Choroid plexus epithelial cell (primary cell): ENCODE measurements around the gene WNT1.

Source experiments
- DNase-seq: peaks from one replicate; pipeline ENCODE4 v3.0.0-alpha.2; 2010; ENCODE audit warnings: low read depth
- H3K4me3 ChIP-seq: 2 replicates; pipeline ENCODE4 v1.5.1; 2011; ENCODE audit warnings: low read depth, mild to moderate bottlenecking, control low read depth, low read length, moderate library complexity
- TF ChIP-seq, protein P1 (sequence below): conservative IDR thresholded peaks from 2 replicates; pipeline ENCODE4 v1.5.1; 2011; ENCODE audit warnings: low read depth, mild to moderate bottlenecking, control low read depth, inconsistent platforms, low read length, moderate library complexity

The WNT1 gene

DNA sequence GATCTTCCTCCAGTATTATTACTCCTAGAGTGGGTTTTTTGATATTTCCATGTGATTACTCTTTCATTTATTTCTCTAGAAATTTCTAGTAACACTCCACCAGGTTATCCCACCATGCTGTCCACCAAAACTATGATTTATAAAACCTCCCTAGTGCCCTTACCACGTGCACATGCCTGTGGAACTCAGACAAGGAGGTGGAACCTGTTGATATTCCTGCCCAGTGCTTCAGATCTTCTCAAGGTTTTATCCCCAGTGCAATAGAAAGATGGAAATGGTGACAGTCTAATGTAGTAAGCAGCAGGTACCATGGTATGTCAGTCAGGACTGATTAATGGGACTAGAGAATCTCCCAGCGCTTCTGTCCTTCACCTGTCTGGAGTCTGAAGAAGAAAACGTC, 17.3 kb upstream of the WNT1 start:
- TF ChIP-seq, protein P1, sequence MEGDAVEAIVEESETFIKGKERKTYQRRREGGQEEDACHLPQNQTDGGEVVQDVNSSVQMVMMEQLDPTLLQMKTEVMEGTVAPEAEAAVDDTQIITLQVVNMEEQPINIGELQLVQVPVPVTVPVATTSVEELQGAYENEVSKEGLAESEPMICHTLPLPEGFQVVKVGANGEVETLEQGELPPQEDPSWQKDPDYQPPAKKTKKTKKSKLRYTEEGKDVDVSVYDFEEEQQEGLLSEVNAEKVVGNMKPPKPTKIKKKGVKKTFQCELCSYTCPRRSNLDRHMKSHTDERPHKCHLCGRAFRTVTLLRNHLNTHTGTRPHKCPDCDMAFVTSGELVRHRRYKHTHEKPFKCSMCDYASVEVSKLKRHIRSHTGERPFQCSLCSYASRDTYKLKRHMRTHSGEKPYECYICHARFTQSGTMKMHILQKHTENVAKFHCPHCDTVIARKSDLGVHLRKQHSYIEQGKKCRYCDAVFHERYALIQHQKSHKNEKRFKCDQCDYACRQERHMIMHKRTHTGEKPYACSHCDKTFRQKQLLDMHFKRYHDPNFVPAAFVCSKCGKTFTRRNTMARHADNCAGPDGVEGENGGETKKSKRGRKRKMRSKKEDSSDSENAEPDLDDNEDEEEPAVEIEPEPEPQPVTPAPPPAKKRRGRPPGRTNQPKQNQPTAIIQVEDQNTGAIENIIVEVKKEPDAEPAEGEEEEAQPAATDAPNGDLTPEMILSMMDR, result no peak
- H3K4me3 ChIP-seq, result no peak overlapping the region
- no peak for DNase-seq

DNA sequence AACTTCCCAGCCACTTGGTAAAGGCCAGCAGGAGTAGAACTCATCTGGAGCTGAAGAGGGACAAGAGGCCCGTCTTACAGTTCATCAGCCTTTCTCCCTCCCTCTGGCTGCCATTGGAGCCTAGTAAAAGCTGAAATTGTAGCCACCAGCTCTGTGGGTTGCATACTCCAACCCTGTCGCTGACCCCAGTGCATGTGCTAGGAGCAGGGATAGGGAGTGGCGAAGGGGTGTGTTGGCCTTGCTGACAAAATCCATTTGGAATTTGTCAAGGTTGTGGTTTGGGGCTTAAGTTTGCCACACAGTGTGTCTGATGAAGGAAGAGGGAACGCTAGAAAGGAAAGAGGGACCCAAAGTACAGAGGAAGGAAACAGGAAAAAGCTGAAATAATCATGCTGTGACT, 16.8 kb upstream of the WNT1 start:
- H3K4me3 ChIP-seq, result no peak overlapping the region

DNA sequence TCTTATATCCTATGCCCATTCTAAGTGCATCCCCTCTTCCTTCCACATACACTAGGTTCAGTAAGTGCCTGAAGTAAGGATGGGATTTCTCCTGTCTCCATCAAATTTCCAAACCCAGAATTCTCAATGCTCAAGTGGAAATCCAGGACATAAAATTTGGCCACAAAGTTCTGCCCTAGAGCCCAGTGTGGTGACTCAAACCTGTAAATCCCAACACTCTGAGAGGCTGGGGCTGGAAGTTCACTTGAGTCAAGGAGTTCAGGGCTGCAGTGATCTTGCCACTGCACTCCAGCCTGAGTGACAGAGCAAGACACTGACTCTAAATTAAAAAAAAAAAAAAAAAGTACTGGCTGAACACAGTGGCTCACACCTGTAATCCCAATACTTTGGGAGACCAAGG, 16.3 kb upstream of the WNT1 start:
- no peak for DNase-seq
- TF ChIP-seq, protein P1, result no peak
- no peak overlapping the region for H3K4me3 ChIP-seq

More for the DNA sequence above, 16.8 kb upstream of the WNT1 start:
- TF ChIP-seq, protein P1, result no peak
- no peak for DNase-seq

DNA sequence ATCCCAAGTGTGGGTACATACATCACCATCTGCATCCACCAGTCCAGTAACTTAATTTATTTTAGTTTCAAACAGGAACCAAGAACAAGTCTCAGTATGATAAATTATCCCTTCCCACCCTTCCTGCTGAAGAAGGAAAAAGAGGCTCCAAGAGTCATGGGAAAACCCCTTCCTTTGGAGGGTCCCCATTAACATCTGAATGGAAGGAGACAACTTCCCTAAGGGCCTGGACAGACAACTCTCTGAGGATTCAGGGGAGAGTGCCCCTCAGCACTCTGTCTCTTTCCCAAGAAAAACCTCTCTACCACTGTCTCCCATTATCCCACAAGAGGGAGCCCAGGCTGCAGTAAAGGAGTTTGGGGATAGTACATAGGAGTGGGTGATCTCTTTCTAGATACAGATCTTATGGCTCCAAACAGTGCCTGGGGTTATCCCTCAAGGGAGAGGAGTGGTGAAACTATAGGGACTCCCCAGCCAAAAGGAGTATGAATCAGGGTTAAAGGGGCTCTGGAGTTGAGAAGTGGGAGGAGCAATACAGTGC, 12.8 kb upstream of the WNT1 start:
- TF ChIP-seq, protein P1, result peak; percentile 63
- no peak overlapping the region for H3K4me3 ChIP-seq
- DNase-seq, result peak; percentile 47

DNA sequence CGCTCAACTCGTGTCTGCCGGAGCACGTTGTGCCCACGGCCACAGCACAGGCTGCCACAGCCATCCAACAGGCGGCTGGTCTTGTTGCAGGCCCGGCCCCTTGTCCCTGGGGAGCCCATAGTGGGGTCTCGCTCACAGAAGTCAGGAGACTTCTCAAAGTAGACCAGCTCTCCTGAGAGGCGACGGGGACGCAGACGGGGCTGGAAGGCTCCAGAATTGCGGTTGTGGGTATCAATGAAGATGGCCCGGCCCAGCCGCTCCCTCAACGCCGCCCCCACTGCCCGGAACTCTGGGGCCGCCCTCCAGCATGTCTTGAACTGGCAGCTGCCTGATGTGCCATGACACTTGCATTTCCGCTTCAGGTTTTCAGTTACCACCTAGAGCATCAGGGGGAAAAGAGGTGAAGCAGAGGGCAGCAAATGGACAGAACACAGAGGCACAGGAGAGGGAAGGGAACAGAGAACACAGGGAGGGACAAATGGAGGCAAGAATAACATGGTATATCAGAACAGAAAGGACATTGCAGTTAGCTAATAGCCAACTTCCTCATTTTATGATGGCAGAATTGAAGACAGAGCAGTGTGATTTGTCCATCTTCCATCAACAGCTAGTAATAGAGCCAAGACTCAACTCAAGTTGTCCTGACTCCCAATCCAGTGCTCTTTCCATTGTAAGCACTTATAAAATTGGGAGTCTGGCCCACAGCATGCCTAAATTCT, 11.8 kb upstream of the WNT1 start:
- TF ChIP-seq, protein P1, result no peak
- no peak overlapping the region for H3K4me3 ChIP-seq
- no peak for DNase-seq

DNA sequence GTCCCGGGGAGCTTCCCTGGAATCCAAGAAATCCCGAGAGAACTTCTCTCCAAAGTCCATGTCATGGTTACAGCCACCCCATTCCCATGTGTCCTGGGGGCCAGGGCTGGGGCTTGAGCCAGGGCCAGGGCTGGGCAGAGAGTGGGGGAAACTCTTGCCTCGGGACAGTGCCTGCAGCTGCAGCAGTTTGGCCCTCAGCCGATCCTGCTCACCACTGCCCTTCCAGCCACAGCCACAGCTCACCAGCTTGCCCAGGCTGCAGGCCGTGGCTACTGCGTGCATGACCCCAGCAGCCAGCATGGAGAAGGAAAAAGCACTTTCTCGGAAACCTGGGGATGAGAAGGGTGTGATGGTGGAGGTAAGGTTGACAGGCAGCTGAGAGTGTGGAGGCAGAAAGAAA, 10.1 kb upstream of the WNT1 start:
- TF ChIP-seq, protein P1, result no peak
- no peak for DNase-seq
- no peak overlapping the region for H3K4me3 ChIP-seq

DNA sequence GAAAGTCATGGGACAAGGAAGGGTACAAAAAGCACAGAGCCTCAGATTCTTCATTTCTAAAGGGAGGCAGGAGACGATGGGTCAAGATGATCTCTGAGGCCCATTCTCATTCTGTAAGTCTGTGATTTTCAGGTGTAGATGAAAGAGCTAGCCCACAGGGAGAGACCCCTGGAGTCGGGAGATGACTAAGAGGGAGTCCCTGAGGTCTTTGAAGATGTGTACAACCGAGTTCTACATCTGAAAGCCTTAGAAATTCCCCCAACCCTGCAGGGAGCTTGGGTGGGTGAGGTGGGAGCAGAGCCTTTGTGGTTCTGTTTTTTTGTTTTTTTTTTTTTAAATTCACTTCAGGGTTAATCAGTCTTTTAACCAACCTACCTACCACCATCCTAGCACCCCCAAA, 9.7 kb upstream of the WNT1 start:
- TF ChIP-seq, protein P1, result no peak
- H3K4me3 ChIP-seq, result no peak overlapping the region
- DNase-seq, result no peak
